Measurements from ENCODE around the gene CEACAM21. TPM values are rescaled to one million over a fixed set of nuclear protein-coding genes. Genes with fewer than 3 reads are reported as not detected.

Gene CEACAM21
- total and polyA plus RNA-seq, 7 donors = 0.05 to 0.48 (median 0.21) TPM; not detected in 2

DNA sequence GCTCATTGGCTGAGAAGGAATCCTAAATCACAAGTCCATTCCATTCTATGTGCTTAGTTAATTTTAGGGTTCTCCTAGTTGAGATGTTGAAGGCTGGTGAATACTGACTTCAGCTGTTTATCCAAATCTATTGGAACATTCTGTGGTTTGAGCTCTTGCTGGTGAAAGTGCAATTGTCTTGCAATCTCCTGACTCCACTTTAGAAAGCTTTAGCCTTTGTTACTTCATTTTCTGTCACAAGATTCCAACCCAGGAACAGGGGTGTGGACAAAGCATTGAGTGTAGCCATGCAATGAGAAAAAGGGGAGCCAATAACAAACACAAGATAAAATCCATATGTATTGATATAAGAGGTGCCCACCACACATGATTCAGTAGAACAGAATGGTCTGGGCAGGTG is 15.0 kb downstream of the CEACAM21 start:
- no peaks in the 10 kb centered on the region for H3K27me3 ChIP-seq (ENCODE audit: insufficient read depth in 3 of 3, low read length in 2 of 3)
- no peaks in the 10 kb centered on the region for H3K36me3 ChIP-seq (ENCODE audit: insufficient read depth in 1 of 2, low read depth in 1 of 2)
- H3K4me1 ChIP-seq = no peaks in the 10 kb centered on the region
- no peak overlapping the region for H3K27ac ChIP-seq
- no peaks in the 10 kb centered on the region for H3K9me3 ChIP-seq
- no peak overlapping the region for H3K4me3 ChIP-seq
- no peak for ATAC-seq
- TF ChIP-seq, protein P1, sequence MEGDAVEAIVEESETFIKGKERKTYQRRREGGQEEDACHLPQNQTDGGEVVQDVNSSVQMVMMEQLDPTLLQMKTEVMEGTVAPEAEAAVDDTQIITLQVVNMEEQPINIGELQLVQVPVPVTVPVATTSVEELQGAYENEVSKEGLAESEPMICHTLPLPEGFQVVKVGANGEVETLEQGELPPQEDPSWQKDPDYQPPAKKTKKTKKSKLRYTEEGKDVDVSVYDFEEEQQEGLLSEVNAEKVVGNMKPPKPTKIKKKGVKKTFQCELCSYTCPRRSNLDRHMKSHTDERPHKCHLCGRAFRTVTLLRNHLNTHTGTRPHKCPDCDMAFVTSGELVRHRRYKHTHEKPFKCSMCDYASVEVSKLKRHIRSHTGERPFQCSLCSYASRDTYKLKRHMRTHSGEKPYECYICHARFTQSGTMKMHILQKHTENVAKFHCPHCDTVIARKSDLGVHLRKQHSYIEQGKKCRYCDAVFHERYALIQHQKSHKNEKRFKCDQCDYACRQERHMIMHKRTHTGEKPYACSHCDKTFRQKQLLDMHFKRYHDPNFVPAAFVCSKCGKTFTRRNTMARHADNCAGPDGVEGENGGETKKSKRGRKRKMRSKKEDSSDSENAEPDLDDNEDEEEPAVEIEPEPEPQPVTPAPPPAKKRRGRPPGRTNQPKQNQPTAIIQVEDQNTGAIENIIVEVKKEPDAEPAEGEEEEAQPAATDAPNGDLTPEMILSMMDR (IDR thresholded peaks at IDR 0.05) = no peak
- no peak for DNase-seq
- intact Hi-C loops (cut with DNase I) = no loop called here

DNA sequence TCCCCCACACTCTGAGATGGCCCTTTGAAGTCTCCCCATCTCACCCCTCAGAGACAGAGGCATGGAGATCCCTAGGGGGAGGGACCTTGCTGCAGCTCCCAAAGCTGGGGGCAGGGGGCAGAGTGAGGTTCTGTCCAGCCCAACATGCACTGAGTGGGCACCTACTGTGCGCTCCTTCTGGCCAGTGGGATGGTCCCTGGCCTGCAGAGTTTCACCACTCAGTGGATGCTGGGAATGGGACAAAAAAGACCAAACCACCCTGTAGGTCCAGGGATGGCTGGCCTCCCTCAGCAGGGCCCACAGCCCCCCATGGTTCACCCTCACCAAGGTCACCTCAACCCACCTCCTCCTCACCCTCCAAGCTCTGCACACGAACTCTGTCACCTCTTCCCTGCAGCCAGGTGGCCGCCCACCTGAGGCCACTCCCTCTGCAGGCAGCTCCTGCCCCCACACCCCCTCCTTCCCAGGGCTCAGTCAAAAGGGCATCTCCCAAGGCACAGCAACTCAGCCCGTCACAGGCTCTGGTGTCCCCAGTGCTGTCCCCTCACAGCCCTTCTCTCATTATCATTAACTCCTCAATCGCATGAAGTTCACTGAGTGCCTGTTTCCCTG is 16.1 kb downstream of the CEACAM21 start:
- Histone ChIP-seq H3K4me1 (no peaks in the 10 kb centered on the region), H3K36me3 (ENCODE audit: insufficient read depth in 1 of 2, low read depth in 1 of 2) (no peaks in the 10 kb centered on the region), H3K4me3 (no peak overlapping the region), H3K27ac (no peak overlapping the region), H3K27me3 (ENCODE audit: insufficient read depth in 3 of 3, low read length in 2 of 3) (no peaks in the 10 kb centered on the region), H3K9me3 (no peaks in the 10 kb centered on the region)
- TF ChIP-seq, protein P1 (IDR thresholded peaks at IDR 0.05) = no peak
- intact Hi-C loops (cut with DNase I) = no loop called here
- 38 to 48% (median 48%) methylated on average over 5 of the region's 5 CpGs for WGBS, 3 donors
- no peak for DNase-seq
- no peak for ATAC-seq

GRCh38 chr19:41595258-41595889 is 19.4 kb downstream of the CEACAM21 start:
- Histone ChIP-seq H3K4me1 (no peaks in the 10 kb centered on the region), H3K27me3 (ENCODE audit: insufficient read depth in 3 of 3, low read length in 2 of 3) (peaks cover 0 to 19% (median 0%) of the 10 kb centered on the region in 3 donors), H3K9me3 (no peaks in the 10 kb centered on the region), H3K27ac (no peak overlapping the region), H3K4me3 (no peak overlapping the region), H3K36me3 (ENCODE audit: insufficient read depth in 1 of 2, low read depth in 1 of 2) (no peaks in the 10 kb centered on the region)
- intact Hi-C loops (cut with DNase I) = no loop called here
- WGBS, 3 donors = 20 to 24% (median 20%) methylated on average over 4 of the region's 4 CpGs
- ATAC-seq (no peak), DNase-seq (peak; percentile 38 to 61)
- TF ChIP-seq, protein P1 (IDR thresholded peaks at IDR 0.05) = peak; percentile 28

- Histone ChIP-seq H3K4me3 (no peak overlapping the region), H3K4me1 (no peaks in the 10 kb centered on the region), H3K27me3 (ENCODE audit: insufficient read depth in 3 of 3, low read length in 2 of 3) (peaks cover 0 to 19% (median 0%) of the 10 kb centered on the region in 3 donors), H3K27ac (no peak overlapping the region), H3K36me3 (ENCODE audit: insufficient read depth in 1 of 2, low read depth in 1 of 2) (no peaks in the 10 kb centered on the region), H3K9me3 (no peaks in the 10 kb centered on the region)
- intact Hi-C loops (cut with DNase I) = loop anchor here in 1 of 2 donors (2.0 kb wide), 1 partner anchor 147 kb away; no protein-coding TSS in a partner anchor
- 38 to 43% (median 40%) methylated on average over 3 of the region's 3 CpGs for WGBS, 3 donors
- ATAC-seq (no peak), DNase-seq (no peak)
- TF ChIP-seq, protein P1 (IDR thresholded peaks at IDR 0.05) = no peak
Observed at GRCh38 chr19:41595890-41596280, 19.9 kb downstream of the CEACAM21 start.
